GM12875 (cell line): ENCODE results near the gene MYOM3.

Experiments
- H3K4me3 ChIP-seq: one replicate; pipeline ENCODE4 v1.5.1; 2011; ENCODE audit warnings: low read depth, low read length, control low read depth
- CTCF ChIP-seq: IDR thresholded peaks from 2 replicates; pipeline ENCODE4 v1.5.1; 2011; ENCODE audit warnings: low read depth, mild to moderate bottlenecking, control low read depth, inconsistent platforms, low read length, moderate library complexity, borderline replicate concordance; ENCODE audit not compliant: insufficient read depth

Gene MYOM3

GRCh38 chr1:24007079-24007478 is 104.9 kb downstream of the MYOM3 start:
- H3K4me3 ChIP-seq: no peak overlapping the region
- TF ChIP-seq CTCF: no peak
